GM23248 (cell line): ENCODE data around the gene ELMO1. TPM values are rescaled to one million over a fixed set of nuclear protein-coding genes. Genes with fewer than 3 reads are reported as not detected.

ENCODE experiments used
- DNase-seq: peaks from one replicate; pipeline ENCODE4 v3.0.0-alpha.2; 2015
- H2AFZ ChIP-seq: fragments of 200-600 bp; sonication (generic); 2 replicates; pipeline ENCODE4 v1.6.1; 2016; ENCODE audit warnings: antibody characterized with exemption
- H3F3A ChIP-seq: fragments of 200-600 bp; sonication (generic); 2 replicates; pipeline ENCODE4 v1.6.1; 2016; ENCODE audit warnings: mild to moderate bottlenecking, antibody characterized with exemption, mixed run types; ENCODE audit not compliant: insufficient read depth
- H3K27ac ChIP-seq: fragments of 200-600 bp; sonication (generic); 2 replicates; pipeline ENCODE4 v1.5.1; 2016; ENCODE audit warnings: mild to moderate bottlenecking
- H3K27me3 ChIP-seq: fragments of 200-600 bp; sonication (generic); replicated peaks from 2 replicates; pipeline ENCODE4 v1.6.1; 2016; ENCODE audit warnings: mild to moderate bottlenecking; ENCODE audit not compliant: insufficient read depth
- H3K36me3 ChIP-seq: fragments of 200-600 bp; sonication (generic); 2 replicates; pipeline ENCODE4 v1.6.1; 2016; ENCODE audit warnings: low read depth, mild to moderate bottlenecking
- H3K4me1 ChIP-seq: fragments of 200-600 bp; sonication (generic); 2 replicates; pipeline ENCODE4 v1.6.1; 2016; ENCODE audit warnings: mild to moderate bottlenecking; ENCODE audit not compliant: insufficient read depth
- H3K4me2 ChIP-seq: fragments of 200-600 bp; sonication (generic); one replicate; pipeline ENCODE4 v1.6.1; 2016; ENCODE audit warnings: mild to moderate bottlenecking; ENCODE audit not compliant: unreplicated experiment
- H3K4me3 ChIP-seq: fragments of 200-600 bp; sonication (generic); 2 replicates; pipeline ENCODE4 v1.5.1; 2016; ENCODE audit warnings: mild to moderate bottlenecking
- H3K79me2 ChIP-seq: fragments of 200-600 bp; sonication (generic); 2 replicates; pipeline ENCODE4 v1.6.1; 2016; ENCODE audit warnings: mild to moderate bottlenecking; ENCODE audit not compliant: insufficient read depth
- H3K9ac ChIP-seq: fragments of 200-600 bp; sonication (generic); 2 replicates; pipeline ENCODE4 v1.6.1; 2016; ENCODE audit warnings: mild to moderate bottlenecking
- H3K9me2 ChIP-seq: fragments of 200-600 bp; sonication (generic); 2 replicates; pipeline ENCODE4 v1.6.1; 2016; ENCODE audit warnings: mixed run types, mild to moderate bottlenecking, moderate library complexity; ENCODE audit not compliant: insufficient read depth
- H3K9me3 ChIP-seq: fragments of 200-600 bp; sonication (generic); one replicate; pipeline ENCODE4 v1.6.1; 2017; ENCODE audit warnings: low read depth
- H4K20me1 ChIP-seq: fragments of 200-600 bp; sonication (generic); 2 replicates; pipeline ENCODE4 v1.6.0; 2016; ENCODE audit not compliant: insufficient read depth
- EZH2 ChIP-seq: fragments of 200-600 bp; sonication (generic); IDR thresholded peaks from 2 replicates; pipeline ENCODE4 v1.6.1; 2018; ENCODE audit warnings: antibody characterized with exemption, mild to moderate bottlenecking; ENCODE audit not compliant: insufficient read depth, poor library complexity, severe bottlenecking
- EZH2phosphoT487 ChIP-seq: fragments of 200-600 bp; sonication (generic); IDR thresholded peaks from 2 replicates; pipeline ENCODE4 v1.6.1; 2018; ENCODE audit warnings: antibody characterized with exemption, moderate library complexity, mild to moderate bottlenecking, low read depth; ENCODE audit not compliant: insufficient read depth
- WGBS, 2 experiments: methylation state at CpG; one replicate each; pipeline ENCODE4 v1.1.6; 2015 to 2017; ENCODE audit warnings: low lambda C conversion rate in 2 of 2, low coverage in 1 of 2; ENCODE audit errors: missing lambda C conversion rate in 2 of 2; 5-methylcytosine and 5-hydroxymethylcytosine counted together
- in situ Hi-C: fragments of 300-500 bp; cut with MboI; formaldehyde crosslinking; loops from 2 replicates; pipeline ENCODE4 v1.15.0; 2020
- polyA plus RNA-seq: library from polyadenylated mRNA; unstranded; fragments of >200 nt; fragmentation: Nextera tagmentation; extraction: Ambion mirVana; gene quantifications from 2 replicates; pipeline ENCODE4 v1.2.1, GENCODE V29; 2016
- total RNA-seq: library from RNA; depleted of rRNA; stranded (reverse); fragments of >200 nt; shearing (Covaris generic); gene quantifications from 2 replicates; pipeline ENCODE4 v1.2.3, GENCODE V29; 2014

ELMO1 gene
- total and polyA plus RNA-seq, 2 experiments from 2014 or later: not detected

DNA sequence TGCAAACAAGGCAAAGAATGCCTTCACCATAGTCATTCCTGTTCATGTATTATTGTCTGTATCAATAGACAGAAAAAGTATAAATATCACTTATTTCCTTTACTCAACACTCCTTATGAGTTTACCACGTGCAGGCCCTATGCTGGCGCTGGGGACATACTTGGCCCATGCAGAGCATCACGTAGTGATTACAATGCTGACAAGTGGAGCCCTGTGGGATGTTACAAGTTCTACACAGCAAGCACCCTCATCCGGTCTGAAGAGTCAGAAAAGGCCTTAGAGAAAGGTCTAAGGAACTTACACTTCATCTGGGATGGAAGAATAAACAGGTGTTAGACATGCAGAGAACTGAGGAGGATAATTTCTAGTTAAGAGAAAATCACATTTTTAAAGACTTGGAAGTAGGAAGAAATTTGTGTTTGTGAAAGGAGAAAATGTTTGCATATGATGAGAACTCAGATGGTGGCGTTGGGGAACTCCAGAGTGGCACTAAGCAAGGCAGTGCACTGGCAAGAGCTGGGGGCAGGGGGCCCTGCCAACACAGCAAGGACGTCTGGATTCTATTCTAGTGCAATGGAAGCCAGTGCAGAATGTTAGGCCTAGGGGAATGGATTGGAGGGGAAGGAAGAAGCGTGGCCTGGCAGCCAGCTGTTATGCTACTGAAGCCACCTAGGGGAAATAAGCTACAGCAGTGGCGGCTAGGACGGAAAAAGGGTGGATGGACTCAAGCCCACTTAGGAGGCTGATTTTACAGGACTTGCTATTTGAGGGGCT, 116.2 kb downstream of the ELMO1 start:
- DNase-seq: no peak
- Histone ChIP-seq H3F3A (no peaks in the 10 kb centered on the region), H3K4me1 (no peaks in the 10 kb centered on the region), H3K4me3 (no peak overlapping the region), H3K36me3 (no peaks in the 10 kb centered on the region), H3K9me3 (no peaks in the 10 kb centered on the region), H3K4me2 (no peak overlapping the region), H4K20me1 (no peaks in the 10 kb centered on the region), H3K79me2 (no peaks in the 10 kb centered on the region), H3K9ac (no peak overlapping the region), H3K9me2 (no peaks in the 10 kb centered on the region), H2AFZ (no peak overlapping the region), H3K27me3 (no peaks in the 10 kb centered on the region), H3K27ac (no peak overlapping the region)
- WGBS, 2 experiments: 19 to 23% methylated on average over 9 of the region's 9 CpGs
- in situ Hi-C loops: no loop called here
- TF ChIP-seq EZH2phosphoT487 (no peak), EZH2 (no peak)

DNA sequence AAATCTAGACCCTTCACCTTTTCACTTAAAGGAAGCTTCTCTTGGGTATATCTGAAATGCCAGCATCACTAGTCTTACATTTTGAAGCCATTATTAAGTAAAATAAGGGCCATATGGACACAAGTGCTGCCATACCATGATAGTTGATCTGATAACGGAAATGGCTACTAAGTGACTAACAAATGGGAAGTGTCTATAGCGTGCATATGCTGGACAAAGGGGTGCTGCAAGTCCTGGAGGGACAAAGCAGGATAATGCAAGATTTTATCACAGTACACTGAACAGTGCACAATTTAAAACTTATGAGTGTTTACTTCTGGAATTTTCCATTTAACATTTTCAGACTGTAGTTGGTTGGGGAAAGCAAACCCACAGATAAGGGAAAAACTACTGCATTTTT, 117.9 kb downstream of the ELMO1 start:
- WGBS, 2 experiments: 22 to 25% methylated on average over 2 of the region's 2 CpGs
- no peak for DNase-seq
- no peak overlapping the region for H3K9ac ChIP-seq
- H4K20me1 ChIP-seq: no peaks in the 10 kb centered on the region
- in situ Hi-C loops: no loop called here
- no peaks in the 10 kb centered on the region for H3K36me3 ChIP-seq
- no peak overlapping the region for H3K4me2 ChIP-seq
- no peaks in the 10 kb centered on the region for H3K9me2 ChIP-seq
- no peak overlapping the region for H2AFZ ChIP-seq
- no peaks in the 10 kb centered on the region for H3K9me3 ChIP-seq
- no peak for TF ChIP-seq EZH2
- no peak for TF ChIP-seq EZH2phosphoT487
- H3K4me1 ChIP-seq: no peaks in the 10 kb centered on the region
- H3K27me3 ChIP-seq: no peaks in the 10 kb centered on the region
- no peaks in the 10 kb centered on the region for H3K79me2 ChIP-seq
- H3F3A ChIP-seq: no peaks in the 10 kb centered on the region
- H3K4me3 ChIP-seq: no peak overlapping the region
- no peak overlapping the region for H3K27ac ChIP-seq

DNA sequence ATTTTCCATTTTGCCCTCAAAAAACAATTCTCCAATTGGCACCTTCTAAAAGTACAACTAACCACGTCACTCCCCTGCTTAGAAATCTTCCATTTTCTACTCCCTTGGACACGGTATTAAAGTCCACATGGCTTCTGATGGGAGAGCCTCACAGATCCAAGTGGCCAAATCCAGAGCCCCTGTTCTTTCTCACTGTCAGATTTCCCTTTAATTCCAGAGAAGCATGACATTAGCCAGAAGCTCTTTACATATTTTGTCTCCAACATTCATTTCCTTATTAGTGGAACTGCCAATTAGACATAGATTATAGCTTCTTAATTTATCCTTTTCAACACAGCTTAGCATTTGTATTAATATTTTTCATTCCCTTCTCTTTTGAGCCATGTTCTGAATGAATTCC, 118.7 kb downstream of the ELMO1 start:
- Histone ChIP-seq H3K36me3 (no peaks in the 10 kb centered on the region), H4K20me1 (no peaks in the 10 kb centered on the region), H3F3A (no peaks in the 10 kb centered on the region), H3K4me2 (no peak overlapping the region), H2AFZ (no peak overlapping the region), H3K27me3 (no peaks in the 10 kb centered on the region), H3K9me2 (no peaks in the 10 kb centered on the region), H3K27ac (no peak overlapping the region), H3K79me2 (no peaks in the 10 kb centered on the region), H3K9me3 (no peaks in the 10 kb centered on the region), H3K4me3 (no peak overlapping the region), H3K4me1 (no peaks in the 10 kb centered on the region), H3K9ac (no peak overlapping the region)
- 16 to 28% methylated on average over 2 of the region's 2 CpGs for WGBS, 2 experiments
- in situ Hi-C loops: no loop called here
- TF ChIP-seq EZH2: no peak
- TF ChIP-seq EZH2phosphoT487: no peak
- DNase-seq: no peak

DNA sequence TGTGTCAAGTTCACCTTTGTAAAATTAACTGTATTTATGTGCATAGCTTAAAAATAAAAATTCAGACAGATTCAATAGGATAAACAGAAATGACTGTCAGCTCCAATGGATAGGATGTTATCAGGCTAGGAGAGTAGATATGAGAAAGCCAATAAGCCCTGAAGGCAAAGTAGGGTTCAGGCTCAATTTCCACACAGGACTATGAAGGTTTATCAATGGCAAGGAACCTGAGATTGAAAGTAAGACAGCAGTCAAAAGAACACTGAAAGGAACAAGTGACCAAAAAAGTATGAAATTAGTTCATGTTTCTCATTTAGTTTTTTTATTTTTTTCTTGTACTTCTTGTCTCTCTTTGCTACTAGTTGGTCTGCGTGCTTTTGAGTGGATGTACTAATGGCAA, 121.4 kb downstream of the ELMO1 start:
- H3K27me3 ChIP-seq: no peaks in the 10 kb centered on the region
- H4K20me1 ChIP-seq: no peaks in the 10 kb centered on the region
- in situ Hi-C loops: no loop called here
- DNase-seq: no peak
- H3K4me2 ChIP-seq: no peak overlapping the region
- H3K9me2 ChIP-seq: no peaks in the 10 kb centered on the region
- H3K9me3 ChIP-seq: no peaks in the 10 kb centered on the region
- H2AFZ ChIP-seq: no peak overlapping the region
- H3K4me1 ChIP-seq: no peaks in the 10 kb centered on the region
- H3K27ac ChIP-seq: no peak overlapping the region
- no peak overlapping the region for H3K4me3 ChIP-seq
- H3F3A ChIP-seq: no peaks in the 10 kb centered on the region
- H3K9ac ChIP-seq: no peak overlapping the region
- TF ChIP-seq EZH2 (no peak), EZH2phosphoT487 (no peak)
- no peaks in the 10 kb centered on the region for H3K36me3 ChIP-seq
- WGBS, 2 experiments: 10 to 44% methylated on average over 1 of the region's 1 CpG
- no peaks in the 10 kb centered on the region for H3K79me2 ChIP-seq

DNA sequence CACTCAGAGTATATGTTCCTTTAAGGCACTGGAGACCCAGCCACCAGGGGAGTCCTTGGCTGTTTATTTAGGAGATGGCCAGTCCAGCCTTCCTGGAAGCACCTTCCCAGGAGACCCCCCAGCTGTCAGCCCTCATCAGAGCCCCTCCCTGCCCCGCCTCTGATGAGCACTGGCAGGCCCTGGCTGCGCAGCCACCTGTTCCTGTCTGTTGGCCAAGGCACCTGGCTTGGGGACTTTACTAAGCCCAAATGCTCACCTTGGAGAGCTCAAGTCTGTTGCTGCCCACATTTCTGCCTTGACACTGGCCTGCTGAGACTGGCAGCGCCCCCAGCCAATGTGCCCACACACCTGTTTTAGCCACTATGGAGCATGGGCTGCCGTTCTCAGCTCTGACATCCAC, 124.7 kb downstream of the ELMO1 start:
- Histone ChIP-seq H3K9me2 (no peaks in the 10 kb centered on the region), H3K36me3 (no peaks in the 10 kb centered on the region), H3K4me1 (no peaks in the 10 kb centered on the region), H4K20me1 (no peaks in the 10 kb centered on the region), H3K27ac (no peak overlapping the region), H2AFZ (no peak overlapping the region), H3K79me2 (no peaks in the 10 kb centered on the region), H3K27me3 (no peaks in the 10 kb centered on the region), H3K9ac (no peak overlapping the region), H3K4me3 (no peak overlapping the region), H3K4me2 (no peak overlapping the region), H3F3A (no peaks in the 10 kb centered on the region), H3K9me3 (no peaks in the 10 kb centered on the region)
- 57 to 61% methylated on average over 4 of the region's 4 CpGs for WGBS, 2 experiments
- in situ Hi-C loops: no loop called here
- no peak for DNase-seq
- TF ChIP-seq EZH2: no peak
- no peak for TF ChIP-seq EZH2phosphoT487
